Peyer's patch (tissue), 4 donors: ENCODE measurements around the gene CARMIL1. TPM values are rescaled to one million over a fixed set of nuclear protein-coding genes. Genes with fewer than 3 reads are reported as not detected.

ENCODE experiments used
- DNase-seq, 3 donors: peaks; one replicate each; pipeline ENCODE4 v3.0.0-alpha.2; 2017 to 2019
- H3K27ac ChIP-seq, 4 donors: fragments of 200-600 bp; sonication (generic); one replicate each; pipeline ENCODE4 v1.5.1; 2016 to 2019
- H3K27me3 ChIP-seq, 2 donors: fragments of 200-600 bp; sonication (generic); one replicate each; pipeline ENCODE4 v1.5.1; 2019
- H3K36me3 ChIP-seq, 3 donors: fragments of 200-600 bp; sonication (generic); one replicate each; pipeline ENCODE4 v1.5.1; 2016 to 2019
- H3K4me1 ChIP-seq, 4 donors: fragments of 200-600 bp; sonication (generic); one replicate each; pipeline ENCODE4 v1.5.1; 2016 to 2019
- H3K4me3 ChIP-seq, 4 donors: fragments of 200-600 bp; sonication (generic); 1 replicate in 3 of 4; 2 replicates in 1 of 4; pipeline ENCODE4 v1.5.1; 2016 to 2019; ENCODE audit warnings: mild to moderate bottlenecking in 1 of 4
- H3K9me3 ChIP-seq, 4 donors: fragments of 200-600 bp; sonication (generic); one replicate each; pipeline ENCODE4 v1.5.1; 2016 to 2019; ENCODE audit warnings: mild to moderate bottlenecking in 1 of 4
- POLR2A ChIP-seq, 2 donors: fragments of 450-650 bp; IDR thresholded peaks; one replicate each; pipeline ENCODE4 v1.5.1; 2017; ENCODE audit warnings: antibody characterized with exemption in 2 of 2, mild to moderate bottlenecking in 2 of 2, moderate library complexity in 2 of 2
- total RNA-seq, 4 donors: library from RNA; depleted of rRNA; stranded (reverse); fragments of >200 nt; gene quantifications; one replicate each; pipeline ENCODE4 v1.1.0, GENCODE V29; 2016
- TF ChIP-seq, protein P1 (sequence below), 6 experiments: fragments of 450-650 bp in 4 of 6; fragments of 200-600 bp in 2 of 6; sonication (generic) in 1 of 6; IDR thresholded peaks; one replicate each; pipeline ENCODE4 v1.5.1; 2017 to 2019; ENCODE audit warnings: antibody characterized with exemption in 6 of 6, mild to moderate bottlenecking in 3 of 6, moderate library complexity in 1 of 6

CARMIL1 gene
- total RNA-seq, 4 donors from 2014 or later = 75.1 to 107 (median 85.7) TPM

DNA sequence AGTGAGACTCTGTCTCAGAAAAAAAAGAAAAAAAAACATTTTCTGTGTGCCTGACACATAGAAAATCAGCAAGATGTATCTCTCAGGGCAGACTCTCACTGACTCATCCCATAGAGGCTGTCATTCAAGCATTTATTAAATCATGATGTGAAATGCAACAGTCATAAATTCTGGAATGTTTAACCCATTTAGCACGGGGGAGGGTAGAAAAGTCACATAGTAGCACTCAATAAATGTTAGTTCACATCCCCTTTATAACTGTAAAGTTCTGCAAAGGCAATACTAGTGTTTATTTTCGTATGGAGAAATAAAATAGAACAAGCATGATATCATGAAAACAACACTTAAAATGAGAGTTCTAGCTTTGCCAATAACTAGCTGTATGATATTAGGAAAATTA lies 15.5 kb upstream of the CARMIL1 start:
- Histone ChIP-seq H3K36me3 (no peaks in the 10 kb centered on the region), H3K27me3 (no peaks in the 10 kb centered on the region), H3K4me3 (no peak overlapping the region), H3K4me1 (no peaks in the 10 kb centered on the region), H3K9me3 (no peaks in the 10 kb centered on the region), H3K27ac (no peak overlapping the region)
- no peak for DNase-seq
- TF ChIP-seq POLR2A (IDR thresholded peaks at IDR 0.05) = no peak
- TF ChIP-seq, protein P1, sequence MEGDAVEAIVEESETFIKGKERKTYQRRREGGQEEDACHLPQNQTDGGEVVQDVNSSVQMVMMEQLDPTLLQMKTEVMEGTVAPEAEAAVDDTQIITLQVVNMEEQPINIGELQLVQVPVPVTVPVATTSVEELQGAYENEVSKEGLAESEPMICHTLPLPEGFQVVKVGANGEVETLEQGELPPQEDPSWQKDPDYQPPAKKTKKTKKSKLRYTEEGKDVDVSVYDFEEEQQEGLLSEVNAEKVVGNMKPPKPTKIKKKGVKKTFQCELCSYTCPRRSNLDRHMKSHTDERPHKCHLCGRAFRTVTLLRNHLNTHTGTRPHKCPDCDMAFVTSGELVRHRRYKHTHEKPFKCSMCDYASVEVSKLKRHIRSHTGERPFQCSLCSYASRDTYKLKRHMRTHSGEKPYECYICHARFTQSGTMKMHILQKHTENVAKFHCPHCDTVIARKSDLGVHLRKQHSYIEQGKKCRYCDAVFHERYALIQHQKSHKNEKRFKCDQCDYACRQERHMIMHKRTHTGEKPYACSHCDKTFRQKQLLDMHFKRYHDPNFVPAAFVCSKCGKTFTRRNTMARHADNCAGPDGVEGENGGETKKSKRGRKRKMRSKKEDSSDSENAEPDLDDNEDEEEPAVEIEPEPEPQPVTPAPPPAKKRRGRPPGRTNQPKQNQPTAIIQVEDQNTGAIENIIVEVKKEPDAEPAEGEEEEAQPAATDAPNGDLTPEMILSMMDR (IDR thresholded peaks at IDR 0.05) = no peak

DNA sequence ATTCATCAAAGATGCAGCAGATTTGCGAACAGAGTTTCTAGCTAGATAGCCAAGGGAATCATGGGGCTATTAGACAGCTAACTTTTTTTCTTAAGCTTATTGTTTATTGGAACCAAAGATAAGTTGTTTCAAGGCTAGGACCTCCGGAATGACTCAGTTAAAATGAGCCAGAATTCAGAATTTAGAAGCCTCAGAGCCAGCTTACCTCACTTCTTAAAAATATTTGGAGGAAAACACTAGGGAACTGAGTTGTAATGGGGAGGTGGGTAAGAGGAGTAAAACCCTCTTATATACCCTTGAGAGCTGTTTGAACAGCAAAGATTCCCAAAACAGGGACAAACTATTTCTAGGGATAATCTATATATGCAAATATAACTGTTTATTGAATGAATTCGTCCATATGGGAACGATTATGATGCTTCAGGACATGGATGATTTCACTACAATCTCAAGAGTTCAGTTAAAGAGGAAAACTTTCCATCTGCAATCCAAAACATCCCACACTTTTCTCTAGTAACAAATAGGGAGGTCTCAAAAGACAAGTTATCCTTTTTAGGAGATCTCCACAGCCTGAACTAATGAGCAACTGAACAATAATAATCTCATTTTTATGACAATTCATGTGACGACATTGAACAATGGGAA lies 12.6 kb upstream of the CARMIL1 start:
- Histone ChIP-seq H3K4me3 (no peak overlapping the region), H3K27me3 (no peaks in the 10 kb centered on the region), H3K36me3 (no peaks in the 10 kb centered on the region), H3K4me1 (no peaks in the 10 kb centered on the region), H3K9me3 (no peaks in the 10 kb centered on the region), H3K27ac (no peak overlapping the region)
- DNase-seq = no peak
- no peak for TF ChIP-seq POLR2A (IDR thresholded peaks at IDR 0.05)
- TF ChIP-seq, protein P1 (IDR thresholded peaks at IDR 0.05) = no peak

DNA sequence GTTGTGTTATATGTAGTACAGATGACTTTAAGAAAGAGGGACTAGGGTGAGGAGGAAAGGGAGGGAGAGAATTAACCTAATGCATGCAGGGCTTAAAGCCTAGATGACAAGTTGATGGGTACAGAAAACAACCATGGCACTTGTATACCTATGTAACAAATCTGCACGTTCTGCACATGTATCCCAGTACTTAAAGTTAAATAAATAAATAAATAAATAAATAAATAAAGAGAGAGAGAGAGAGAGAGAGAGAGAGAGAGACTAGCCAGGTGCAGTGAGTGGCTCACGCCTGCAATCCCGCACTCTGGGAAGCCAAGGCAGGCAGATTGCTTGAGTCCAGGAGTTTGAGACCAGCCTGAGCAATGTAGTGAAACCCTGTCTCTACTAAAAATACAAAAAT lies 11.5 kb upstream of the CARMIL1 start:
- H3K4me1 ChIP-seq = no peaks in the 10 kb centered on the region
- no peak overlapping the region for H3K27ac ChIP-seq
- H3K27me3 ChIP-seq = no peaks in the 10 kb centered on the region
- H3K4me3 ChIP-seq = no peak overlapping the region
- TF ChIP-seq POLR2A (IDR thresholded peaks at IDR 0.05) = no peak
- TF ChIP-seq, protein P1 (IDR thresholded peaks at IDR 0.05) = no peak
- H3K36me3 ChIP-seq = no peaks in the 10 kb centered on the region
- no peak for DNase-seq
- H3K9me3 ChIP-seq = no peaks in the 10 kb centered on the region

DNA sequence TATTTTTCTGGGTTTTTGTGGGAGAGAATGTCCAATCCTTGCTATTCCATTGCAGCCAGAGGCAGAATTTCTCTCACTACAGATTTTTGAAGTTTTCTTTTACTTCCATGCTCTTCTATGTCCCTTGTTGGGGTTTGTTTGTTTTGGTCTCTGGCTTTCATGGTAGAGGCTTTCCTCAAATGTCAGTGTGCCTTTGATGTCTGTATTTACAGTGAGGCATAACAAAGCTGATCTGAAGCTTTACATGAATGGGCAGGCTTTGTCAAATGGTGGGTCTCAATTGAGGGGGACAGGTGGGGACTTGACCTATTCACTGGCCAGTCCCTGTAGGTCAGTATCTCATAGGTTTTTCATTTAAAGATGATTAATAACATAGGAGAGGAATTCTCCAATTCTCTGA lies 8.6 kb upstream of the CARMIL1 start:
- H3K36me3 ChIP-seq = no peaks in the 10 kb centered on the region
- no peaks in the 10 kb centered on the region for H3K27me3 ChIP-seq
- TF ChIP-seq, protein P1 (IDR thresholded peaks at IDR 0.05) = no peak
- TF ChIP-seq POLR2A (IDR thresholded peaks at IDR 0.05) = no peak
- no peaks in the 10 kb centered on the region for H3K4me1 ChIP-seq
- no peak overlapping the region for H3K4me3 ChIP-seq
- H3K9me3 ChIP-seq = no peaks in the 10 kb centered on the region
- no peak for DNase-seq
- H3K27ac ChIP-seq = no peak overlapping the region

DNA sequence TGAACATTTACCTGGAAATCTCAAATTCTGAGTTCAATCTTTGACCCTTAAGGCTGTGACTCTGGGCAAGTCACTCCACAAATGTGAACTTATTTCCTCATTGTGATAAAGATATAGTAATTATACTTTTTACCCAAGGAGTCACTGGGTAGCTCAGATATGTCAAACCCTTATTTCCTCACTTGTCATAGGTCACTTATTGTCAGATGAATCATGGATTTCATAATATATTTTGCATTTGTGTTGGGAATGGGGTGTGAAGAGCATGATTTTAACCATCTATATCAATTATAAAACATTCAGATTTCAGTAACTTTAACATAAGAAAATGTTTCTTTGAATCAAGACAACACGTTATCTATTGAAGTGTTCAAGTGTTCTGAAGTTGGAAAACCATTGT lies 3.7 kb upstream of the CARMIL1 start:
- Histone ChIP-seq H3K27me3 (no peaks in the 10 kb centered on the region), H3K4me3 (no peak overlapping the region), H3K36me3 (no peaks in the 10 kb centered on the region), H3K4me1 (peaks cover 0 to 11% (median 0%) of the 10 kb centered on the region in 4 donors), H3K27ac (peak overlapping the region in 1 of 4 donors; percentile 31), H3K9me3 (no peaks in the 10 kb centered on the region)
- DNase-seq = no peak
- TF ChIP-seq, protein P1 (IDR thresholded peaks at IDR 0.05) = no peak
- no peak for TF ChIP-seq POLR2A (IDR thresholded peaks at IDR 0.05)

DNA sequence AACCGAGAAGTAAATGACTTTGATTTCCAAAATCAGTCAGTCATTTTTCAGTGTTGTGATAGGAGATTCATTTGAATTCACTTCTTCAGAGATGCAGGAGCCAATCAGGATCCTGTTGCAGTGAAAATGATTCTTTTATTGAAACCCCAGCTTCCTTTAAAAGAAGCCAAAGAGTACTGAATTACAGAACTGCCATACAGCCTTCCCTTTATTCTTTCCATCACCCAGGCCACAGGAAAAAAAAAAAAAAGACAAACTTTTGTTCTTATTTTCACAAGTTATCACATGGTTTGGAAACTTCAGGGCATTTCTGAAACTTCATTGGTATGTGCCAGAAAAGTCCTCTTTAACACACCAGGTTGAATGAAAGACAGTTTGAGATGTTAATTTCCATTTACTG lies 1.8 kb upstream of the CARMIL1 start:
- Histone ChIP-seq H3K9me3 (no peaks in the 10 kb centered on the region), H3K27ac (no peak overlapping the region), H3K27me3 (no peaks in the 10 kb centered on the region), H3K36me3 (no peaks in the 10 kb centered on the region), H3K4me1 (peaks cover 0 to 15% (median 0%) of the 10 kb centered on the region in 4 donors), H3K4me3 (no peak overlapping the region)
- TF ChIP-seq, protein P1 (IDR thresholded peaks at IDR 0.05) = no peak
- no peak for TF ChIP-seq POLR2A (IDR thresholded peaks at IDR 0.05)
- no peak for DNase-seq
